ENCODE measurements around the gene PDE4B.

DNA sequence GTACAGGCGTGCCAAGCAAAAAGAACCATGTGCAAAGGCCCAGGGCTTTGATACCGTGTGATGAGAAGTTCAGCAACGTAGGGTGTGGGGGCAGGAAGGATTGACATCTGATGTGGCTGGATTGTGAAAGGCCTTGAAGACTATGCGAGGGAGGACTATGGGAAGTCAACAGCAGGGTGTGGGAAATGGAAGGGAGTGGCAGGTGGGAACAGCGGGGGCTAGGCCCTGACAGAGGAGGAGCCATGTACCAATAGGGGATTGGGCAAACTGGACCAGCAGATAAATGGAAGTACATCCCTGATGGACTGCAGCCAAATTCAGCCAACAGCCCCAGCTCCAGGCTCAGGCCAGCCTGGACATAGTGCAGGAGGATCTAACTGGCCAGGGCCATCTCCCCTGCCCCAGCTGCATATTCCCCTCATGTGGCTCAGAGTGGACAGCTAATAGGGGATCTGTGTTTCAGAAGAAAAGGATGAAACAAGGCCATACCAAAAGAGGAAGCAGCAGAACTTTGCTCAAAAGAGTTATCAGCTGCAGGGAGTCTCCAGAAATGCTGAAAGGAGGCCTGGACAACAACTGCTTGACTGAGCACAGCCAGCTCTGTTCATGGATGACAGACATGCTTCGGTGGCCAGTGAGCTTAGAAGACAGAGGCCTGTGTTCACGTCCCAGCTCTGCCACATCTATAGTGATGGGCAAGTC, 601.0 kb downstream of the PDE4B start:
- no peak for TF ChIP-seq CTCF (IDR thresholded peaks at IDR 0.05)
- no peak for TF ChIP-seq EP300 (IDR thresholded peaks at IDR 0.05)
- no peak for TF ChIP-seq POLR2A (IDR thresholded peaks at IDR 0.05)
- no peak for TF ChIP-seq POLR2AphosphoS5 (IDR thresholded peaks at IDR 0.05)

Data from sigmoid colon (tissue), 4 donors.